Esophagus muscularis mucosa (tissue), 4 donors: ENCODE data around the gene SUGT1. TPM values are rescaled to one million over a fixed set of nuclear protein-coding genes. Genes with fewer than 3 reads are reported as not detected.

ENCODE experiments used
- DNase-seq: peaks from one replicate; pipeline ENCODE4 v3.0.0-alpha.2; 2017; ENCODE audit errors: extremely low spot score
- H3K27ac ChIP-seq, 4 donors: fragments of 200-600 bp; sonication (generic); replicated peaks in 1 of 4; 1 replicate in 3 of 4; 2 replicates in 1 of 4; pipeline ENCODE4 v1.5.1; 2016 to 2019; ENCODE audit warnings: mild to moderate bottlenecking in 1 of 4
- H3K27me3 ChIP-seq, 4 donors: fragments of 200-600 bp; sonication (generic); one replicate each; pipeline versions ENCODE4 v1.5.1 to v1.6.0; 2016 to 2019
- H3K36me3 ChIP-seq, 4 donors: fragments of 200-600 bp; sonication (generic); one replicate each; pipeline ENCODE4 v1.5.1; 2016 to 2019
- H3K4me1 ChIP-seq, 4 donors: fragments of 200-600 bp; sonication (generic); one replicate each; pipeline ENCODE4 v1.5.1; 2016 to 2019
- H3K4me3 ChIP-seq, 4 donors: fragments of 200-600 bp; sonication (generic); 1 replicate in 2 of 4; 2 replicates in 2 of 4; pipeline ENCODE4 v1.5.1; 2016 to 2019; ENCODE audit warnings: mild to moderate bottlenecking in 4 of 4, moderate library complexity in 1 of 4
- H3K9me3 ChIP-seq, 4 donors: fragments of 200-600 bp; sonication (generic); 1 replicate in 3 of 4; 2 replicates in 1 of 4; pipeline ENCODE4 v1.5.1; 2016 to 2019
- EP300 ChIP-seq: sonication (generic); formaldehyde crosslinking; IDR thresholded peaks from one replicate; pipeline ENCODE4 v1.6.1; 2017; ENCODE audit warnings: antibody characterized with exemption
- POLR2A ChIP-seq: fragments of 450-650 bp; IDR thresholded peaks from one replicate; pipeline ENCODE4 v1.6.1; 2017; ENCODE audit warnings: antibody characterized with exemption, moderate library complexity, mild to moderate bottlenecking, low read depth
- POLR2AphosphoS5 ChIP-seq, 2 donors: sonication (generic); formaldehyde crosslinking; IDR thresholded peaks; one replicate each; pipeline ENCODE4 v1.6.1; 2017; ENCODE audit warnings: antibody characterized with exemption in 2 of 2
- WGBS: methylation state at CpG from one replicate; pipeline ENCODE4 v1.1.5; 2018; 5-methylcytosine and 5-hydroxymethylcytosine counted together
- intact Hi-C: fragments of 100-400 bp; cut with DNase I; formaldehyde crosslinking; loops from one replicate; pipeline ENCODE4 v1.15.1; 2023
- total RNA-seq, 4 donors: library from RNA; depleted of rRNA; stranded (reverse); fragments of >200 nt; gene quantifications; one replicate each; pipeline versions ENCODE4 v1.1.0 to v1.2.1, GENCODE V29; 2016
- TF ChIP-seq, protein P1 (sequence below), 3 experiments: fragments of 200-600 bp in 2 of 3; fragments of 450-650 bp in 1 of 3; sonication (generic) in 2 of 3; IDR thresholded peaks; one replicate each; pipeline ENCODE4 v1.5.1; 2017 to 2019; ENCODE audit warnings: antibody characterized with exemption in 3 of 3, mild to moderate bottlenecking in 2 of 3, moderate library complexity in 1 of 3

The SUGT1 gene
- total RNA-seq, 4 donors from 2014 or later, result 28.3 to 41.7 (median 33.3) TPM

DNA sequence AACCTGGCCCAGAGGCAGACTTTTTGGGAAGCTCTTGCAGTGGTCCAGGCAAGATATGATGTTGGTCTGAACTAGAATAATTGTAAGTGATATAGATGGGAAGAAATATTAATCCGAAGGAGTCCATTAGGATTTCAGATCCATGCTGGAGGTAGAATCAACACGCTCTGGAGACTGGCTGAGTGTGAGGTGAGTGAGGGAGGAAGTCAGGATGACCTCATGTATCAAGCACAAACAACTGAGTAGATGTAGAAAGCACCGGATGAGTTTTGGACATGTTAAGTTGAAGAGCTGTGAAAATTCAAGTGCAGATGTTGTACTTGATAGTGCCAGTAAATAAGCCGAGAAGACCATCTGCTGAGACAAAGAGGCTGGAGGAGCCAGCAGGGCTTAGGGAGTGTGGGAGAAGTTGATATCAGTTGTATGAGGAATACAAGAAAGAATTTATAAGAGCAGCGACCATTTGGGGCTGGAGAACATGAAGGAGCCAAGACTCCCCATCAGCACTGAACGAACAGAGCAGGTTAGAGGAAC lies 92.3 kb downstream of the SUGT1 start:
- no peak for DNase-seq
- TF ChIP-seq POLR2A, result no peak
- no peak for TF ChIP-seq POLR2AphosphoS5 (IDR thresholded peaks at IDR 0.05)
- TF ChIP-seq, protein P1, sequence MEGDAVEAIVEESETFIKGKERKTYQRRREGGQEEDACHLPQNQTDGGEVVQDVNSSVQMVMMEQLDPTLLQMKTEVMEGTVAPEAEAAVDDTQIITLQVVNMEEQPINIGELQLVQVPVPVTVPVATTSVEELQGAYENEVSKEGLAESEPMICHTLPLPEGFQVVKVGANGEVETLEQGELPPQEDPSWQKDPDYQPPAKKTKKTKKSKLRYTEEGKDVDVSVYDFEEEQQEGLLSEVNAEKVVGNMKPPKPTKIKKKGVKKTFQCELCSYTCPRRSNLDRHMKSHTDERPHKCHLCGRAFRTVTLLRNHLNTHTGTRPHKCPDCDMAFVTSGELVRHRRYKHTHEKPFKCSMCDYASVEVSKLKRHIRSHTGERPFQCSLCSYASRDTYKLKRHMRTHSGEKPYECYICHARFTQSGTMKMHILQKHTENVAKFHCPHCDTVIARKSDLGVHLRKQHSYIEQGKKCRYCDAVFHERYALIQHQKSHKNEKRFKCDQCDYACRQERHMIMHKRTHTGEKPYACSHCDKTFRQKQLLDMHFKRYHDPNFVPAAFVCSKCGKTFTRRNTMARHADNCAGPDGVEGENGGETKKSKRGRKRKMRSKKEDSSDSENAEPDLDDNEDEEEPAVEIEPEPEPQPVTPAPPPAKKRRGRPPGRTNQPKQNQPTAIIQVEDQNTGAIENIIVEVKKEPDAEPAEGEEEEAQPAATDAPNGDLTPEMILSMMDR (IDR thresholded peaks at IDR 0.05), result no peak
- no peak for TF ChIP-seq EP300
- H3K27ac ChIP-seq, result no peak overlapping the region
- 61% methylated on average over 6 of the region's 6 CpGs for WGBS
- H3K4me1 ChIP-seq, result no peaks in the 10 kb centered on the region
- peaks cover 0 to 3% (median 0%) of the 10 kb centered on the region in 4 donors for H3K9me3 ChIP-seq
- intact Hi-C loops, result no loop called here
- H3K36me3 ChIP-seq, result no peaks in the 10 kb centered on the region
- H3K27me3 ChIP-seq, result peaks cover 0 to 37% (median under 1%) of the 10 kb centered on the region in 4 donors
- H3K4me3 ChIP-seq, result no peak overlapping the region

DNA sequence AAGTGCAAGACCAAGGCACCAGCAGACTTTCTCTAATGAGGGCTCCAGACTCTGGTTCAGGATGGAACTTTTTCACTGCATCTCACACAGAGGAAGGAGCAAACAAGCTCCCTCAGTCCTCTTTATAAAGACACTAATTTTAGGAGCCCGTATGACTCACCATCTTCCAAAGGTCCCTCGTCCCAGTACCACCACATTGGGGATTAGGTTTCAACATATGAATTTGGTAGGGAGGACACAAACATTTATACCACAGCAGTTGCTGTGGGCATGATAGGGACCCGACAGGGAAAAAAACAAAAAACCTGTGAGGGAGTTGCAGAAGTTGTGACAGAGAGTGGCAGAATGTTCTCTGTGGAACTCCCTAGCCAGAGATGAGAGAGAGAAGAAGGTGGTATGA lies 93.5 kb downstream of the SUGT1 start:
- intact Hi-C loops, result no loop called here
- Histone ChIP-seq H3K27ac (no peak overlapping the region), H3K4me3 (no peak overlapping the region), H3K9me3 (peaks cover 0 to 3% (median 0%) of the 10 kb centered on the region in 4 donors), H3K4me1 (no peaks in the 10 kb centered on the region), H3K27me3 (peaks cover 0 to 35% (median 0%) of the 10 kb centered on the region in 4 donors), H3K36me3 (no peaks in the 10 kb centered on the region)
- WGBS, result 76% methylated on average over 3 of the region's 3 CpGs
- DNase-seq, result no peak
- TF ChIP-seq POLR2AphosphoS5 (IDR thresholded peaks at IDR 0.05) (no peak), EP300 (no peak), POLR2A (no peak)
- TF ChIP-seq, protein P1 (IDR thresholded peaks at IDR 0.05), result no peak

DNA sequence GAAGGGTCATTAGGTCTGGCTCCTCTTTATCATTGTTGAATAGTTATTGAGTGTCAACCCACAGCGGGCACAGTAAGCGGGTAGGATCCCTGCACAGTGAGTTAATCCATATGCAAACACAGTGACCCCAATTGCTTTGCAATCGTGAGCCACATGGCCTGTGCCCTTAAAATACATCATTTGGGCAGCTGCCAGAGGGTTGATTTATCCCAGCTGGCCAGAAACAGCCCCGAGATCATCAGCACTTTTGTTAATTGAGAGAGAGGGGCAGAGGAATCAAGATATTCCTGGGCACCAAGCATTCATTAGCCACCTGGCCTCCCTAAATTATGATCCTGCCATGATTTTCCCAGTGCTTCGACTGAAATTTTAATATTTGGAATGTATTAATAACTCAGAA lies 96.8 kb downstream of the SUGT1 start:
- Histone ChIP-seq H3K27ac (no peak overlapping the region), H3K4me1 (no peaks in the 10 kb centered on the region), H3K9me3 (no peaks in the 10 kb centered on the region), H3K4me3 (no peak overlapping the region), H3K36me3 (no peaks in the 10 kb centered on the region), H3K27me3 (peaks cover 0 to 25% (median 0%) of the 10 kb centered on the region in 4 donors)
- intact Hi-C loops, result no loop called here
- DNase-seq, result no peak
- 23% methylated on average over 5 of the region's 5 CpGs for WGBS
- TF ChIP-seq POLR2AphosphoS5 (IDR thresholded peaks at IDR 0.05) (no peak), EP300 (no peak), POLR2A (no peak)
- TF ChIP-seq, protein P1 (IDR thresholded peaks at IDR 0.05), result no peak

Other genes with a start within 250 kb of the SUGT1 start
- 1 to 10 TPM; 5.4 to 7.5 (median 6.8) TPM for gene THSD1, start 246.7 kb upstream of the SUGT1 start, total RNA-seq
- 10 to 100 TPM; 29.5 to 34.0 (median 33.1) TPM for gene VPS36, start 202.2 kb upstream of the SUGT1 start, total RNA-seq
- gene CKAP2, start 197.4 kb upstream of the SUGT1 start, total RNA-seq, result 1 to 10 TPM; 2.1 to 5.5 (median 4.4) TPM
- 1 to 10 TPM; 2.0 to 5.0 (median 3.8) TPM for gene HNRNPA1L2, start 10.4 kb upstream of the SUGT1 start, total RNA-seq
- not detected for gene CNMD, start 87.0 kb downstream of the SUGT1 start, total RNA-seq
- under 1 TPM in 1 of 4 donors, not detected in 3; 0.11 TPM for gene PCDH8, start 195.8 kb downstream of the SUGT1 start, total RNA-seq